Hematopoietic multipotent progenitor cell treated with erythropoietin and hydrocortisone succinate and interleukin-3 and kit ligand, for 8 days (in vitro differentiated cells): Measurements from ENCODE around the gene SRSF1.
A peak's percentile ranks its signal among the peaks of the same experiment; 100 is the strongest.

Source experiments
- DNase-seq: peaks from one replicate; pipeline ENCODE4 v3.0.0-alpha.2; 2015

Gene SRSF1

GRCh38 chr17:58010067-58010799 is 3.2 kb upstream of the SRSF1 start:
- DNase-seq: no peak

- no peak for DNase-seq
These were observed 998 bp upstream of the SRSF1 start for GRCh38 chr17:58007781-58008706.

GRCh38 chr17:58006560-58006923 is 504 bp downstream of the SRSF1 start:
- peak; percentile 80 for DNase-seq

GRCh38 chr17:58005728-58006559 is 1.1 kb downstream of the SRSF1 start:
- DNase-seq: peak; percentile 25

- DNase-seq: peak; percentile 24
These were observed 1.9 kb downstream of the SRSF1 start for GRCh38 chr17:58005031-58005727.

GRCh38 chr17:58004060-58004459 is 3.0 kb downstream of the SRSF1 start:
- no peak for DNase-seq

- DNase-seq: no peak
These were observed 4.1 kb downstream of the SRSF1 start for GRCh38 chr17:58002973-58003372.

- no peak for DNase-seq
These were observed 4.7 kb downstream of the SRSF1 start for GRCh38 chr17:58002154-58002948.

GRCh38 chr17:58001461-58002124 is 5.5 kb downstream of the SRSF1 start:
- no peak for DNase-seq

GRCh38 chr17:57999496-58000017 is 7.5 kb downstream of the SRSF1 start:
- DNase-seq: peak; percentile 83

- DNase-seq: no peak
These were observed 8.0 kb downstream of the SRSF1 start for GRCh38 chr17:57999010-57999495.

GRCh38 chr17:57997085-57997809 is 9.8 kb downstream of the SRSF1 start:
- DNase-seq: no peak

GRCh38 chr17:57995076-57995956 is 11.7 kb downstream of the SRSF1 start:
- DNase-seq: peak; percentile 89

GRCh38 chr17:57994436-57994835 is 12.6 kb downstream of the SRSF1 start:
- no peak for DNase-seq

GRCh38 chr17:57993471-57994365 is 13.3 kb downstream of the SRSF1 start:
- no peak for DNase-seq

- peak; percentile 4 for DNase-seq
These were observed 15.5 kb downstream of the SRSF1 start for GRCh38 chr17:57991537-57991936.

GRCh38 chr17:57990037-57990436 is 17.0 kb downstream of the SRSF1 start:
- no peak for DNase-seq
